Measurements from ENCODE around the gene MPPE1. TPM values are rescaled to one million over a fixed set of nuclear protein-coding genes. Genes with fewer than 3 reads are reported as not detected.

The MPPE1 gene
- total and polyA plus RNA-seq, 4 donors: 28.8 to 49.8 (median 39.4) TPM

DNA sequence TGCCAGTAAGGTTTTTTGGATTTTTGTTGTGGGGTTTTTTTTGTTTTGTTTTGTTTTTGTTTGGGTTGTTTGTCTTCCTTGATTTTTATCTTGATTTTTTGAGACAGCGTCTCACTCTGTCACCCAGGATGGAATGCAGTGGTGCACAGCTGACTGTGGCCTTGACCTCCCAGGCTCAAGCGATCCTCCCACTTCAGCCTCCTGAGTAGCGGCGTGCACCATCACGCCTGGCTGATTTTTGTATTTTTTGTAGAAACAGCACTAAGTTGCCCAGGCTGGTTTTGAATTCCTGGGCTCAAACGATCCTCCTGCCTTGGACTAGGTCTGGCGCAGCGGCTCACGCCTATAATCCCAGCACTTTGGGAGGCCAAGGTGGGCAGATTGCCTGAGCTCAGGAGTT, 16.4 kb downstream of the MPPE1 start:
- Histone ChIP-seq H3K4me1 (ENCODE audit: control insufficient read depth in 1 of 2, insufficient read depth in 2 of 2, low read length in 2 of 2) (no peaks in the 10 kb centered on the region), H3K9me3 (ENCODE audit: control insufficient read depth, low read length) (no peaks in the 10 kb centered on the region), H3K27ac (ENCODE audit: low read depth in 1 of 2, low read length in 2 of 2) (no peak overlapping the region), H3K27me3 (ENCODE audit: control insufficient read depth in 1 of 2, insufficient read depth in 2 of 2, low read length in 1 of 2) (no peaks in the 10 kb centered on the region), H3K4me3 (ENCODE audit: low read length in 2 of 2) (no peak overlapping the region), H3K36me3 (ENCODE audit: control insufficient read depth in 1 of 2, insufficient read depth in 2 of 2, low read length in 1 of 2) (peaks cover 5 to 11% of the 10 kb centered on the region in 2 donors)
- intact Hi-C loops (cut with DNase I): no loop called here
- WGBS, 2 donors: 92 to 94% methylated on average over 9 of the region's 9 CpGs
- no peak for DNase-seq
- no peak for ATAC-seq (ENCODE audit: low FRiP score)

DNA sequence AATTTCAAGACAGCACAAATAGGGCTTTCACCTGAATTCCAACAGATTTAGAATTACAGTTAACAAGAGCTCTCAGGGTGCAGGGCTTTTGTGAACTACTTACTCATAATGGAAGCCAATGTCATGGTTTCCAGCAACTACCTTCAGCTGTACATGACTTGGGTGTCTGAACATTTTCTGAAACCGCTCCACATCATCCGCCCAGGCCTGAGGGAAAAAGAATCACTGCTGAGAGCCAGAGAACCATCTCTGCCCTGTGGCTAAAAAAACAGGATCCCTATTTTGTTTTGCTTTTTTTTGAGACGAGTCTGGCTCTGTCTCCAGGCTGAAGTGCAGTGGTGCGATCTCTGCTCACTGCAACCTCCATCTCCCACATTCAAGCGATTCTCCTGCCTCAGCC, 18.8 kb downstream of the MPPE1 start:
- 93% methylated on average over 5 of the region's 5 CpGs for WGBS, 2 donors
- H3K27ac ChIP-seq (ENCODE audit: low read depth in 1 of 2, low read length in 2 of 2): no peak overlapping the region
- intact Hi-C loops (cut with DNase I): no loop called here
- no peak for ATAC-seq (ENCODE audit: low FRiP score)
- no peak for DNase-seq
- H3K9me3 ChIP-seq (ENCODE audit: control insufficient read depth, low read length): no peaks in the 10 kb centered on the region
- H3K4me3 ChIP-seq (ENCODE audit: low read length in 2 of 2): no peak overlapping the region
- H3K4me1 ChIP-seq (ENCODE audit: control insufficient read depth in 1 of 2, insufficient read depth in 2 of 2, low read length in 2 of 2): no peaks in the 10 kb centered on the region
- peaks cover 3 to 18% of the 10 kb centered on the region in 2 donors for H3K36me3 ChIP-seq (ENCODE audit: control insufficient read depth in 1 of 2, insufficient read depth in 2 of 2, low read length in 1 of 2)
- no peaks in the 10 kb centered on the region for H3K27me3 ChIP-seq (ENCODE audit: control insufficient read depth in 1 of 2, insufficient read depth in 2 of 2, low read length in 1 of 2)

DNA sequence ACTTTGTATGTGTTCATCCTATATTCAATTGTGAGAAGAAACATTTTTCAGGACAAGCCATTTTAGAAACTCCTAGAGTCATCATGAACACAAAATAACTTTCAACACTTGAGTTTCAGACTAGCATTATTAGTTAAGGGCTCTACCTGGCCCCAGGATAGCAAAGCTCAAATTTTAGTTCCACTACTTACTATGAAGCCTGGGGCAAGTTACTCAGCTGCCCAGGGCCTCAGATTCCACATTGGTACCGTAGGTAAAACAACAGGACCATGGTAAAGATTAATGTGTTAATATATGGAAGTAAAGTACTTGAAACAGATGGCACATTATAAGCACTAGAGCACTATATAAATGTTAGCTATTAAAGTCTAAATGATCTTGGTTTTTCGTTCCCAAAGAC, 19.4 kb downstream of the MPPE1 start:
- no peak for ATAC-seq (ENCODE audit: low FRiP score)
- Histone ChIP-seq H3K9me3 (ENCODE audit: control insufficient read depth, low read length) (no peaks in the 10 kb centered on the region), H3K27me3 (ENCODE audit: control insufficient read depth in 1 of 2, insufficient read depth in 2 of 2, low read length in 1 of 2) (no peaks in the 10 kb centered on the region), H3K27ac (ENCODE audit: low read depth in 1 of 2, low read length in 2 of 2) (no peak overlapping the region), H3K4me1 (ENCODE audit: control insufficient read depth in 1 of 2, insufficient read depth in 2 of 2, low read length in 2 of 2) (no peaks in the 10 kb centered on the region), H3K4me3 (ENCODE audit: low read length in 2 of 2) (no peak overlapping the region), H3K36me3 (ENCODE audit: control insufficient read depth in 1 of 2, insufficient read depth in 2 of 2, low read length in 1 of 2) (peaks cover 3 to 18% of the 10 kb centered on the region in 2 donors)
- 89 to 94% methylated on average over 2 of the region's 2 CpGs for WGBS, 2 donors
- intact Hi-C loops (cut with DNase I): no loop called here
- no peak for DNase-seq

DNA sequence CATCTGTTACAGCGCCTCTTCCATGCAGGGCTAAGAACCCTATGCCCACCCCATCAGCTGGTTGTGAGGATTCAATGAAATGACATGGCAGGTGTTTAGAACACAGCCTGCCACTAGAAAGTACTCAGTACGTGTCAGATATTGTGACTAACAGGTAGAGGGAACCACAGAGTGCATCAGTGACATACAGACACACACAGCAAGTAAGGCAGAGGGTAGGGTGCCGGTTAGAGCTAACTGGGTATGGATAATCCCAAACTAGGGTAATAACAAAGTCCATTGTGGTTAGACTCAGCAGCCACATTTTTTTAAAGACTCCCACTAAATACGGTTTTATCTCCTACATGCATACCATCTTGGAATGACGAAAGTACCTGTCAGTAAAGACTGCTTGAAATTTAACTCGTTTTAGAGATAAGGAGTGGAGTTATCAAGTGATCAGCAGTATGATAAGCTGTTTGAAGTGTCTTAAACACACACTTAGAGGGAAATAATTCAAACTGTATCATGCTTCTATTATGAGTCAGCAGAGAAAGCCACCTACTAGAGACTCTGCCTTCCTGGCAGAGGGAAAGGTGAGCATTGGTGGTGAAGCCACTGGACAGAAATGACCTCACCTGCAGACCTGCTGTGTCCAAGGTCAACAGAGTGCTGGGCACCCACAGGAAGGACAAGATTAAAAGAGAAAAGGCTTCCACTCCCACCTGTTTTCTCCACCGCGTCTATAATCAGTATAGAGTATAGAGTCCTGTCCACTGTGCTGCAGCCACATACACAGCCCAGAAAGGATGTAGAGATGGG, 20.6 kb downstream of the MPPE1 start:
- Histone ChIP-seq H3K36me3 (ENCODE audit: control insufficient read depth in 1 of 2, insufficient read depth in 2 of 2, low read length in 1 of 2) (peaks cover 3 to 18% of the 10 kb centered on the region in 2 donors), H3K9me3 (ENCODE audit: control insufficient read depth, low read length) (no peaks in the 10 kb centered on the region), H3K4me1 (ENCODE audit: control insufficient read depth in 1 of 2, insufficient read depth in 2 of 2, low read length in 2 of 2) (no peaks in the 10 kb centered on the region), H3K27me3 (ENCODE audit: control insufficient read depth in 1 of 2, insufficient read depth in 2 of 2, low read length in 1 of 2) (no peaks in the 10 kb centered on the region), H3K4me3 (ENCODE audit: low read length in 2 of 2) (no peak overlapping the region), H3K27ac (ENCODE audit: low read depth in 1 of 2, low read length in 2 of 2) (no peak overlapping the region)
- ATAC-seq (ENCODE audit: low FRiP score): no peak
- intact Hi-C loops (cut with DNase I): no loop called here
- DNase-seq: no peak
- 79 to 82% methylated on average over 8 of the region's 8 CpGs for WGBS, 2 donors

DNA sequence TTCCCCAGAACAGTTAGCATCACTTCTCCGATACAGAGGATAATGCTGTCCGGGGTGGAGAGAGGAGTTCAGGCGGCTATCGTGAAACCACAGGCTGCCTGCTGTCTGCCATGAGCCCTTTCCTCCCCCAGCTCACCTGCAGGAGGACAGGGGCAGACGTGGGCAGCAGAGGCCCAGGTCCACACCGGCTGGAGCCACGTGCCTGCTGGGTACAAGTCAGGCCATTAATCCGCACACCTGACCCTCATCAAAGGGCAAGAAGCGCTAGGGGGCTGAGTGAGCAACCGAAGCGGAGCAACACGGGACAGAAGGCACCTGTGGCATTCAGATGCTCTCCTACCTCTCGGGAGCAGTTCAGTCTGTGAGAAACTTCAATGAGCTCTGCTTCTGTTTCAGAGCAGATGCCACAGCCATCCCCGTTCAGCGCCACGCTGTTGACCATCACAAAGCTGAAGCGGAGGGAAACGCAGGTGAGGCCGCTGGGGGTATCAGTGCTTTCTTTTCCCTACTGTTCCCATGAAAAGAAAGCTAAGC, 21.5 kb downstream of the MPPE1 start:
- Histone ChIP-seq H3K4me3 (ENCODE audit: low read length in 2 of 2) (no peak overlapping the region), H3K9me3 (ENCODE audit: control insufficient read depth, low read length) (no peaks in the 10 kb centered on the region), H3K36me3 (ENCODE audit: control insufficient read depth in 1 of 2, insufficient read depth in 2 of 2, low read length in 1 of 2) (peaks cover 3 to 18% of the 10 kb centered on the region in 2 donors), H3K27ac (ENCODE audit: low read depth in 1 of 2, low read length in 2 of 2) (no peak overlapping the region), H3K4me1 (ENCODE audit: control insufficient read depth in 1 of 2, insufficient read depth in 2 of 2, low read length in 2 of 2) (no peaks in the 10 kb centered on the region), H3K27me3 (ENCODE audit: control insufficient read depth in 1 of 2, insufficient read depth in 2 of 2, low read length in 1 of 2) (no peaks in the 10 kb centered on the region)
- ATAC-seq (ENCODE audit: low FRiP score): no peak
- intact Hi-C loops (cut with DNase I): no loop called here
- DNase-seq: no peak
- 80 to 85% methylated on average over 19 of the region's 19 CpGs for WGBS, 2 donors

- WGBS, 2 donors: 85 to 88% methylated on average over 22 of the region's 22 CpGs
- Histone ChIP-seq H3K27ac (ENCODE audit: low read depth in 1 of 2, low read length in 2 of 2) (no peak overlapping the region), H3K9me3 (ENCODE audit: control insufficient read depth, low read length) (no peaks in the 10 kb centered on the region), H3K27me3 (ENCODE audit: control insufficient read depth in 1 of 2, insufficient read depth in 2 of 2, low read length in 1 of 2) (no peaks in the 10 kb centered on the region), H3K4me1 (ENCODE audit: control insufficient read depth in 1 of 2, insufficient read depth in 2 of 2, low read length in 2 of 2) (no peaks in the 10 kb centered on the region), H3K36me3 (ENCODE audit: control insufficient read depth in 1 of 2, insufficient read depth in 2 of 2, low read length in 1 of 2) (peaks cover 3 to 18% of the 10 kb centered on the region in 2 donors), H3K4me3 (ENCODE audit: low read length in 2 of 2) (no peak overlapping the region)
- ATAC-seq (ENCODE audit: low FRiP score) (no peak), DNase-seq (peak in 1 of 2 donors; percentile 68)
- intact Hi-C loops (cut with DNase I): no loop called here
Measured at GRCh38 chr18:11885278-11885947, 22.7 kb downstream of the MPPE1 start.

DNA sequence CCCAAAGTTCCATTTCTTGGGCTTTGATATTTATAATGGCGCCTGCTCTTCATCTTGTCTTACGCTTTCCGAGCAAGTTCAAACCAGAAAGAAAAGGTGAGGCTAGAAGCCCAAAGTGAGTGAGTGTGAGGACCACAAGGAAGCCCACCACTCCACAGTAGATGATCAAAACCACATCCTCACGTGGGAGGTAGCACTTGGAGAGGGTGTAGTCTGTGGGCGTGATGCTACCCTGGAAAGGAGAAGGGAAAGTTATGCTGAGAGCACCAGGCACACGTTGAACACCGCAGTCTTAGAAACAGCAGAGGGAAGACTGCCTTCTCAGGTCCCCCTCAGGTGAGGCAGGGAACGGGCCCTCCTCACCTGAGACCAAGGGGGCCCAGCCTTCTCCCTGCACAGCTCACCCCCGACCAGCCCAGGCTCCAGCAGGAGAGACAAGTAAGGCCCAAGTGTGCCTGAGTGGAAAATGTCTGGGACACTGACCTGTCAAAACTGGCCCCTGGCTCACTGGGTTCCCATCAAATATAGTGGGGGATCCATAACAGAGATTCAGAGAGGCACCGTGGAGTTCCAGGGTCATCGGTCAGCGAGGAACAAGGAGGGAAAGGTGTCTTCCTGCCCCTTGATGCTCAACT, 23.6 kb downstream of the MPPE1 start:
- ATAC-seq (ENCODE audit: low FRiP score): no peak
- intact Hi-C loops (cut with DNase I): no loop called here
- DNase-seq: no peak

GRCh38 chr18:11883153-11883552, 25.0 kb downstream of the MPPE1 start:
- H3K4me3 ChIP-seq (ENCODE audit: low read length in 2 of 2): no peak overlapping the region
- no peak overlapping the region for H3K27ac ChIP-seq (ENCODE audit: low read depth in 1 of 2, low read length in 2 of 2)
- intact Hi-C loops (cut with DNase I): no loop called here
- DNase-seq (no peak), ATAC-seq (ENCODE audit: low FRiP score) (no peak)
- 63 to 79% methylated on average over 1 of the region's 1 CpG for WGBS, 2 donors
- H3K9me3 ChIP-seq (ENCODE audit: control insufficient read depth, low read length): no peaks in the 10 kb centered on the region
- H3K4me1 ChIP-seq (ENCODE audit: control insufficient read depth in 1 of 2, insufficient read depth in 2 of 2, low read length in 2 of 2): no peaks in the 10 kb centered on the region
- H3K36me3 ChIP-seq (ENCODE audit: control insufficient read depth in 1 of 2, insufficient read depth in 2 of 2, low read length in 1 of 2): peaks cover 3 to 15% of the 10 kb centered on the region in 2 donors
- no peaks in the 10 kb centered on the region for H3K27me3 ChIP-seq (ENCODE audit: control insufficient read depth in 1 of 2, insufficient read depth in 2 of 2, low read length in 1 of 2)

More for the DNA sequence above, 23.6 kb downstream of the MPPE1 start:
- Histone ChIP-seq H3K27me3 (ENCODE audit: control insufficient read depth in 1 of 2, insufficient read depth in 2 of 2, low read length in 1 of 2) (no peaks in the 10 kb centered on the region), H3K36me3 (ENCODE audit: control insufficient read depth in 1 of 2, insufficient read depth in 2 of 2, low read length in 1 of 2) (peaks cover 3 to 18% of the 10 kb centered on the region in 2 donors), H3K9me3 (ENCODE audit: control insufficient read depth, low read length) (no peaks in the 10 kb centered on the region), H3K4me1 (ENCODE audit: control insufficient read depth in 1 of 2, insufficient read depth in 2 of 2, low read length in 2 of 2) (no peaks in the 10 kb centered on the region), H3K27ac (ENCODE audit: low read depth in 1 of 2, low read length in 2 of 2) (no peak overlapping the region), H3K4me3 (ENCODE audit: low read length in 2 of 2) (no peak overlapping the region)
- WGBS, 2 donors: 92 to 95% methylated on average over 12 of the region's 12 CpGs
